Thyroid gland (tissue), 4 donors: ENCODE measurements around the gene ACVR1. TPM values are rescaled to one million over a fixed set of nuclear protein-coding genes. Genes with fewer than 3 reads are reported as not detected.
A peak's percentile ranks its signal among the peaks of the same experiment; 100 is the strongest.

Source experiments
- DNase-seq, 2 donors: peaks; one replicate each; pipeline ENCODE4 v3.0.0-alpha.2; 2019
- H3K27ac ChIP-seq, 3 donors: fragments of 200-600 bp; sonication (generic); 1 replicate in 2 of 3; 2 replicates in 1 of 3; pipeline ENCODE4 v1.5.1; 2016 to 2019; ENCODE audit warnings: mild to moderate bottlenecking in 1 of 3, moderate library complexity in 1 of 3
- H3K27me3 ChIP-seq: fragments of 200-600 bp; sonication (generic); one replicate; pipeline ENCODE4 v1.5.1; 2019
- H3K36me3 ChIP-seq, 2 donors: fragments of 200-600 bp; sonication (generic); one replicate each; pipeline ENCODE4 v1.5.1; 2016 to 2019
- H3K4me1 ChIP-seq, 2 donors: fragments of 200-600 bp; sonication (generic); one replicate each; pipeline ENCODE4 v1.5.1; 2017 to 2019
- H3K4me3 ChIP-seq, 3 donors: fragments of 200-600 bp; sonication (generic); replicated peaks in 1 of 3; 1 replicate in 2 of 3; 2 replicates in 1 of 3; pipeline ENCODE4 v1.5.1; 2016; ENCODE audit warnings: mild to moderate bottlenecking in 1 of 3
- H3K9me3 ChIP-seq: fragments of 200-600 bp; sonication (generic); one replicate; pipeline ENCODE4 v1.5.1; 2017
- CTCF ChIP-seq, 6 experiments: fragments of 200-600 bp in 3 of 6; fragments of 450-650 bp in 3 of 6; sonication (generic) in 3 of 6; IDR thresholded peaks; one replicate each; pipeline ENCODE4 v1.5.1; 2016 to 2019; ENCODE audit warnings: antibody characterized with exemption in 6 of 6, mild to moderate bottlenecking in 2 of 6, inconsistent platforms in 1 of 6, moderate library complexity in 1 of 6
- POLR2A ChIP-seq, 2 donors: fragments of 450-650 bp; IDR thresholded peaks; one replicate each; pipeline ENCODE4 v1.6.1; 2017; ENCODE audit warnings: antibody characterized with exemption in 2 of 2, mild to moderate bottlenecking in 2 of 2, moderate library complexity in 1 of 2
- WGBS, 2 donors: methylation state at CpG; one replicate each; pipeline ENCODE4 v1.1.5; 2017; 5-methylcytosine and 5-hydroxymethylcytosine counted together
- intact Hi-C: fragments of 100-400 bp; cut with DNase I; formaldehyde crosslinking; loops from one replicate; pipeline ENCODE4 v1.15.1; 2023
- total RNA-seq, 4 donors: library from RNA; depleted of rRNA; stranded (reverse); fragments of >200 nt; gene quantifications; one replicate each; pipeline ENCODE4 v1.2.3, GENCODE V29; 2016

The ACVR1 gene
- total RNA-seq, 4 donors from 2014 or later, result 42.7 to 55.8 (median 46.3) TPM

GRCh38 chr2:157748371-157749142, 127.6 kb downstream of the ACVR1 start:
- TF ChIP-seq POLR2A (IDR thresholded peaks at IDR 0.05) (no peak), CTCF (IDR thresholded peaks at IDR 0.05) (no peak)
- H3K4me3 ChIP-seq, result no peak overlapping the region
- WGBS, 2 donors, result 72 to 82% methylated on average over 3 of the region's 3 CpGs
- H3K27me3 ChIP-seq, result no peaks in the 10 kb centered on the region
- peaks cover 7 to 35% of the 10 kb centered on the region in 2 donors for H3K4me1 ChIP-seq
- intact Hi-C loops, result no loop called here
- no peak overlapping the region for H3K27ac ChIP-seq
- no peaks in the 10 kb centered on the region for H3K36me3 ChIP-seq
- no peak for DNase-seq
- H3K9me3 ChIP-seq, result no peaks in the 10 kb centered on the region

- peaks cover 7 to 35% of the 10 kb centered on the region in 2 donors for H3K4me1 ChIP-seq
- TF ChIP-seq POLR2A (IDR thresholded peaks at IDR 0.05) (no peak), CTCF (IDR thresholded peaks at IDR 0.05) (no peak)
- DNase-seq, result no peak
Observed at GRCh38 chr2:157747695-157748370, 128.3 kb downstream of the ACVR1 start.

GRCh38 chr2:157747280-157747679, 128.8 kb downstream of the ACVR1 start:
- Histone ChIP-seq H3K36me3 (no peaks in the 10 kb centered on the region), H3K4me1 (peaks cover 7 to 35% of the 10 kb centered on the region in 2 donors), H3K27me3 (no peaks in the 10 kb centered on the region), H3K4me3 (no peak overlapping the region), H3K9me3 (no peaks in the 10 kb centered on the region), H3K27ac (no peak overlapping the region)
- TF ChIP-seq POLR2A (IDR thresholded peaks at IDR 0.05) (no peak), CTCF (IDR thresholded peaks at IDR 0.05) (no peak)
- WGBS, 2 donors, result 94 to 95% methylated on average over 3 of the region's 3 CpGs
- no peak for DNase-seq
- intact Hi-C loops, result no loop called here

More at GRCh38 chr2:157747695-157748370, 128.3 kb downstream of the ACVR1 start:
- H3K4me3 ChIP-seq, result no peak overlapping the region
- no peaks in the 10 kb centered on the region for H3K9me3 ChIP-seq
- 78 to 80% methylated on average over 3 of the region's 3 CpGs for WGBS, 2 donors
- H3K27ac ChIP-seq, result no peak overlapping the region
- H3K36me3 ChIP-seq, result no peaks in the 10 kb centered on the region
- intact Hi-C loops, result no loop called here
- H3K27me3 ChIP-seq, result no peaks in the 10 kb centered on the region

- intact Hi-C loops, result no loop called here
- no peaks in the 10 kb centered on the region for H3K27me3 ChIP-seq
- peak in 1 of 2 donors; percentile 21 for DNase-seq
- H3K27ac ChIP-seq, result no peak overlapping the region
- H3K36me3 ChIP-seq, result no peaks in the 10 kb centered on the region
- WGBS, 2 donors, result 78 to 80% methylated on average over 12 of the region's 12 CpGs
- peaks cover 7 to 30% of the 10 kb centered on the region in 2 donors for H3K4me1 ChIP-seq
- H3K9me3 ChIP-seq, result no peaks in the 10 kb centered on the region
- no peak overlapping the region for H3K4me3 ChIP-seq
- no peak for TF ChIP-seq POLR2A (IDR thresholded peaks at IDR 0.05)
- no peak for TF ChIP-seq CTCF (IDR thresholded peaks at IDR 0.05)
Observed at GRCh38 chr2:157746234-157746950, 129.7 kb downstream of the ACVR1 start.
